ENCODE data around the gene OR52H1.

OR52H1 gene

DNA sequence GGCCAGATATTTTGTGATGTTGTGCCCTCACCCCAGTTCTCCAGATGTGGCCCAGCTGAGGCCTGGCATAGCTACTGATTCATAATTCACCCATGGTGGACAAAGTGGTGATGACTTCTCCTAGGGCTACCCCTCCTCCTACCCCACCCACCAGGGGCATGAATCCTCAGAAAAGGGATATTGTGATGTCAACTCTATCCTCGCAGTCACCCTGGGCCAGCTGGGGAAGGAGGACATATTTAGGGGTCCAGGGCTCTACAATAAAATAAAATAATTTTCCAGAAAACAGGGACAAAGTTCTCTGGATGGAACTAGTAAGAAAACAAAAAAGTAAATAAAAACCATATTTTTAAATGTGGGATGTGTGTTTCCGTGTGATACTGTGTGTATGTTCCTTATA is 31.7 kb downstream of the OR52H1 start, which contains the start of gene UBQLNL:
TSS of gene UBQLNL (minus strand) at position 101 of the 400 bp plus-strand sequence. CDS start 258 bp downstream, outside the sequence.
- no CpG with 5 or more reads among the region's 2 CpGs for WGBS (ENCODE audit: extremely low coverage, insufficient coverage, low lambda C conversion rate)
- H3K4me3 ChIP-seq (ENCODE audit: low read length), result no peak within 1 kb of the TSS
- H3K36me3 ChIP-seq (ENCODE audit: control insufficient read depth, insufficient read depth, low read length), result no peaks in the 10 kb centered on the region
- H3K27me3 ChIP-seq (ENCODE audit: insufficient read depth, low read length, poor library complexity), result no peaks in the 10 kb centered on the region
- no peak within 1 kb of the TSS for H3K18ac ChIP-seq (ENCODE audit: low read length)
- no peak within 1 kb of the TSS for H2BK15ac ChIP-seq (replicated peaks; ENCODE audit: low read depth)
- no peak within 1 kb of the TSS for H4K5ac ChIP-seq (ENCODE audit: low read length)
- H3K79me1 ChIP-seq (ENCODE audit: low read length), result no peaks in the 10 kb centered on the region
- no peak within 1 kb of the TSS for H3K4me2 ChIP-seq (ENCODE audit: low read length)
- no peak within 1 kb of the TSS for H3K23ac ChIP-seq (ENCODE audit: low read length)
- H3K27ac ChIP-seq (ENCODE audit: low read depth, low read length), result no peak within 1 kb of the TSS
- no peak within 1 kb of the TSS for H2AK5ac ChIP-seq (ENCODE audit: low read length)
- H2BK5ac ChIP-seq (ENCODE audit: low read length), result no peak within 1 kb of the TSS
- no peak within 1 kb of the TSS for H3K4ac ChIP-seq (ENCODE audit: low read depth, low read length)
- no peak within 1 kb of the TSS for H4K8ac ChIP-seq (ENCODE audit: low read depth, low read length)
- H3K4me1 ChIP-seq (ENCODE audit: control insufficient read depth, low read depth, low read length), result no peaks in the 10 kb centered on the region
- H3K9ac ChIP-seq (ENCODE audit: low read length), result no peak within 1 kb of the TSS
- no peaks in the 10 kb centered on the region for H3K79me2 ChIP-seq (ENCODE audit: control insufficient read depth, insufficient read depth, low read length)
- DNase-seq, result no peak
- H3K56ac ChIP-seq (ENCODE audit: low read length), result no peak within 1 kb of the TSS
- no peak within 1 kb of the TSS for H2BK120ac ChIP-seq (ENCODE audit: low read depth, low read length)

DNA sequence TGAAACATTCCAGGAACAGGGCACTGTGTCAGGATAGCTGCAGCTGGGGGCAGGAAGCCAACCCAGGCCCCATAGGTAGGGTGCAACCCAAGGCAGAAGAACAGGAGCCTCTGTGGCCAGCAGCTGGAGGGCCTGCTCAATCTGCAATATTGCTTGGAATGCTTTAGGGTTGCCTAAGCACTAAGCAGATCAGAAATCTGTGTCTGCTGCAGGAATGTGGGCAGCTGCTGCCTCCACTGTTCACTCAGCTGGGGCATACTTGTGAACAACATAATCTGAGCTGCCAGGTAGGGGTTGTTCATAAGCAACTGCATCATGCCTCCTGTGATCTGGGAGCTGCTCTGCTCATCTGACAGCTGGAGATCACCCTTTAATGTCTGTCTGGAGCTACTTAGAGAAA is 33.5 kb downstream of the OR52H1 start:
- H4K8ac ChIP-seq (ENCODE audit: low read depth, low read length), result no peak overlapping the region
- H3K36me3 ChIP-seq (ENCODE audit: control insufficient read depth, insufficient read depth, low read length), result no peaks in the 10 kb centered on the region
- DNase-seq, result no peak
- no peak overlapping the region for H3K18ac ChIP-seq (ENCODE audit: low read length)
- H2BK5ac ChIP-seq (ENCODE audit: low read length), result no peak overlapping the region
- H4K5ac ChIP-seq (ENCODE audit: low read length), result no peak overlapping the region
- no peaks in the 10 kb centered on the region for H3K4me1 ChIP-seq (ENCODE audit: control insufficient read depth, low read depth, low read length)
- no peaks in the 10 kb centered on the region for H3K27me3 ChIP-seq (ENCODE audit: insufficient read depth, low read length, poor library complexity)
- H3K23ac ChIP-seq (ENCODE audit: low read length), result no peak overlapping the region
- no peak overlapping the region for H2BK120ac ChIP-seq (ENCODE audit: low read depth, low read length)
- no peak overlapping the region for H3K4me3 ChIP-seq (ENCODE audit: low read length)
- no peaks in the 10 kb centered on the region for H3K79me1 ChIP-seq (ENCODE audit: low read length)
- no peak overlapping the region for H3K9ac ChIP-seq (ENCODE audit: low read length)
- no peak overlapping the region for H3K4me2 ChIP-seq (ENCODE audit: low read length)
- no peak overlapping the region for H3K56ac ChIP-seq (ENCODE audit: low read length)
- H3K27ac ChIP-seq (ENCODE audit: low read depth, low read length), result no peak overlapping the region
- H3K79me2 ChIP-seq (ENCODE audit: control insufficient read depth, insufficient read depth, low read length), result no peaks in the 10 kb centered on the region
- H3K4ac ChIP-seq (ENCODE audit: low read depth, low read length), result no peak overlapping the region
- no peak overlapping the region for H2AK5ac ChIP-seq (ENCODE audit: low read length)
- H2BK15ac ChIP-seq (replicated peaks; ENCODE audit: low read depth), result no peak overlapping the region

- Histone ChIP-seq H2BK5ac (ENCODE audit: low read length) (no peak within 1 kb of the TSS), H3K4ac (ENCODE audit: low read depth, low read length) (no peak within 1 kb of the TSS), H4K8ac (ENCODE audit: low read depth, low read length) (no peak within 1 kb of the TSS), H2BK15ac (replicated peaks; ENCODE audit: low read depth) (no peak within 1 kb of the TSS), H3K27me3 (ENCODE audit: insufficient read depth, low read length, poor library complexity) (no peaks in the 10 kb centered on the region), H2BK120ac (ENCODE audit: low read depth, low read length) (no peak within 1 kb of the TSS), H3K9ac (ENCODE audit: low read length) (no peak within 1 kb of the TSS), H3K18ac (ENCODE audit: low read length) (no peak within 1 kb of the TSS), H3K4me1 (ENCODE audit: control insufficient read depth, low read depth, low read length) (no peaks in the 10 kb centered on the region), H4K5ac (ENCODE audit: low read length) (no peak within 1 kb of the TSS), H3K23ac (ENCODE audit: low read length) (no peak within 1 kb of the TSS), H2AK5ac (ENCODE audit: low read length) (no peak within 1 kb of the TSS), H3K4me2 (ENCODE audit: low read length) (no peak within 1 kb of the TSS), H3K56ac (ENCODE audit: low read length) (no peak within 1 kb of the TSS), H3K27ac (ENCODE audit: low read depth, low read length) (no peak within 1 kb of the TSS), H3K79me1 (ENCODE audit: low read length) (no peaks in the 10 kb centered on the region), H3K79me2 (ENCODE audit: control insufficient read depth, insufficient read depth, low read length) (no peaks in the 10 kb centered on the region), H3K4me3 (ENCODE audit: low read length) (no peak within 1 kb of the TSS), H3K36me3 (ENCODE audit: control insufficient read depth, insufficient read depth, low read length) (no peaks in the 10 kb centered on the region)
- no CpG with 5 or more reads among the region's 4 CpGs for WGBS (ENCODE audit: extremely low coverage, insufficient coverage, low lambda C conversion rate)
- DNase-seq, result no peak
These were observed 38.5 kb downstream of the OR52H1 start, which contains the start of gene UBQLN3 for GRCh38 chr11:5509803-5510202. TSS of gene UBQLN3 (minus strand) at chr11:5509957. CDS start at chr11:5509558, 399 bp downstream.

- Histone ChIP-seq H2AK5ac (ENCODE audit: low read length) (no peak overlapping the region), H3K4me1 (ENCODE audit: control insufficient read depth, low read depth, low read length) (no peaks in the 10 kb centered on the region), H2BK5ac (ENCODE audit: low read length) (no peak overlapping the region), H3K4me2 (ENCODE audit: low read length) (no peak overlapping the region), H3K56ac (ENCODE audit: low read length) (no peak overlapping the region), H4K8ac (ENCODE audit: low read depth, low read length) (no peak overlapping the region), H3K18ac (ENCODE audit: low read length) (no peak overlapping the region), H2BK120ac (ENCODE audit: low read depth, low read length) (no peak overlapping the region), H3K4ac (ENCODE audit: low read depth, low read length) (no peak overlapping the region), H4K5ac (ENCODE audit: low read length) (no peak overlapping the region), H3K9ac (ENCODE audit: low read length) (no peak overlapping the region), H3K79me2 (ENCODE audit: control insufficient read depth, insufficient read depth, low read length) (no peaks in the 10 kb centered on the region), H3K23ac (ENCODE audit: low read length) (no peak overlapping the region), H3K36me3 (ENCODE audit: control insufficient read depth, insufficient read depth, low read length) (no peaks in the 10 kb centered on the region), H2BK15ac (replicated peaks; ENCODE audit: low read depth) (no peak overlapping the region), H3K4me3 (ENCODE audit: low read length) (no peak overlapping the region), H3K79me1 (ENCODE audit: low read length) (no peaks in the 10 kb centered on the region), H3K27me3 (ENCODE audit: insufficient read depth, low read length, poor library complexity) (no peaks in the 10 kb centered on the region), H3K27ac (ENCODE audit: low read depth, low read length) (no peak overlapping the region)
- WGBS (ENCODE audit: extremely low coverage, insufficient coverage, low lambda C conversion rate), result no CpG with 5 or more reads among the region's 8 CpGs
- DNase-seq, result no peak
These were observed 39.7 kb downstream of the OR52H1 start for GRCh38 chr11:5508605-5509004.

DNA sequence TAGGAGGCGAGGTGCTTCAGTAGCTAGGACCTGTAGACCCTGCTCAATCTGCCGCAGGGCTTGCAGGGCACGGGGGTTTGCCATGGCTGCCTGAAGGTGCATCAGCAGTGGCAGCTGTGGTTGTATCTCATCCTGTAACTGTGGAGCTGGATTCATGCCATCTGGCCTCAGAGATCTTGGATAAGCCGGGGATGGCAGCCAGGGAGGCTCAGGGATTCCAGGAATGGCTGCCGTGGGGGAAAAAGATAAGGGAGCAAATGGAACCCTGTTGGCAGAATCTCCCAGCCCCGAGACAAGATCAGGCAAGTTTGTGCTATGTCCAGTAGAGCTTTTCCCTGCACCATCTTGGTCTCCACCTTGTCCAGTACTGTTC is 40.4 kb downstream of the OR52H1 start:
- WGBS (ENCODE audit: extremely low coverage, insufficient coverage, low lambda C conversion rate), result no CpG with 5 or more reads among the region's 6 CpGs
- Histone ChIP-seq H3K79me2 (ENCODE audit: control insufficient read depth, insufficient read depth, low read length) (no peaks in the 10 kb centered on the region), H4K8ac (ENCODE audit: low read depth, low read length) (no peak overlapping the region), H3K4me1 (ENCODE audit: control insufficient read depth, low read depth, low read length) (no peaks in the 10 kb centered on the region), H2BK5ac (ENCODE audit: low read length) (no peak overlapping the region), H3K79me1 (ENCODE audit: low read length) (no peaks in the 10 kb centered on the region), H3K4ac (ENCODE audit: low read depth, low read length) (no peak overlapping the region), H3K27me3 (ENCODE audit: insufficient read depth, low read length, poor library complexity) (no peaks in the 10 kb centered on the region), H2BK15ac (replicated peaks; ENCODE audit: low read depth) (no peak overlapping the region), H2AK5ac (ENCODE audit: low read length) (no peak overlapping the region), H3K18ac (ENCODE audit: low read length) (no peak overlapping the region), H3K36me3 (ENCODE audit: control insufficient read depth, insufficient read depth, low read length) (no peaks in the 10 kb centered on the region), H3K56ac (ENCODE audit: low read length) (no peak overlapping the region), H3K23ac (ENCODE audit: low read length) (no peak overlapping the region), H3K9ac (ENCODE audit: low read length) (no peak overlapping the region), H2BK120ac (ENCODE audit: low read depth, low read length) (no peak overlapping the region), H3K4me2 (ENCODE audit: low read length) (no peak overlapping the region), H3K27ac (ENCODE audit: low read depth, low read length) (no peak overlapping the region), H4K5ac (ENCODE audit: low read length) (no peak overlapping the region), H3K4me3 (ENCODE audit: low read length) (no peak overlapping the region)
- DNase-seq, result no peak

DNA sequence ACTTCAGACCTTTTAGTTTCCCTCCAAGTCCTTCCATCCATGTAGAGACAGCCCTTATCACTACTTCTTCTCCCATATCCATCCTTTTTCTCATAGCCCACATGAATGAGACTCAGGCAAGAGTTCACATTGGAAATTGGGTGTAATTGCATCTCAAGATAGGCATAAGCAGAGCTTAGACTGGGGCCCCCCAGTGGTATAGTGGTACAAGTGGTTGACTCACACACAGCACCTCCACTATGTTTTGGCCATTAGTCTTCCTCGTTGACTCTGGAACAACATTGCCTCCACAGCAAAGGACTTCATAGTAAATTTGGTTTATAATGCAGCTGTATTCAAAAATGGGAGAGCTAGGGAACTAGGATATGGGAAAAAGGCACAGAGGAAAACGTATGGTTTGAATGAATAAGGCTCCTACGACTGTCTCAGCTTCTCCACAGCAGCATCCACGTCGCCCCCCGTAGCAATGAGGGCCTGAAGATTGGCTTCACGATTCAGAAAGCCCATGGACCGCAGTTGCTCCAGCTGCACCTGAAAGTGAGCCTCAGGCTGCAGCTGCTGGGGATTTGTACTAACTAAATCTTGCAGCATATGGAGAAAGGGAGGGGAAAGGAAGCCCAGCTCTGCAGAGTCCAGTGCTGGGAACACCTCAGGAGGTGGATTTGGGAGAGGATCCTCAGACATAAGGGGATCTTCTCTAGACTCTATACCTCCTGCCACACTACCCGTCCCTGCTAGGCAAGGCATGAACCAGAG is 41.0 kb downstream of the OR52H1 start:
- Histone ChIP-seq H2AK5ac (ENCODE audit: low read length) (no peak overlapping the region), H4K5ac (ENCODE audit: low read length) (no peak overlapping the region), H2BK5ac (ENCODE audit: low read length) (no peak overlapping the region), H3K36me3 (ENCODE audit: control insufficient read depth, insufficient read depth, low read length) (no peaks in the 10 kb centered on the region), H3K4me3 (ENCODE audit: low read length) (no peak overlapping the region), H4K8ac (ENCODE audit: low read depth, low read length) (no peak overlapping the region), H3K9ac (ENCODE audit: low read length) (no peak overlapping the region), H3K56ac (ENCODE audit: low read length) (no peak overlapping the region), H3K27me3 (ENCODE audit: insufficient read depth, low read length, poor library complexity) (no peaks in the 10 kb centered on the region), H3K4me2 (ENCODE audit: low read length) (no peak overlapping the region), H3K4me1 (ENCODE audit: control insufficient read depth, low read depth, low read length) (no peaks in the 10 kb centered on the region), H3K79me1 (ENCODE audit: low read length) (no peaks in the 10 kb centered on the region), H3K23ac (ENCODE audit: low read length) (no peak overlapping the region), H2BK15ac (replicated peaks; ENCODE audit: low read depth) (no peak overlapping the region), H3K79me2 (ENCODE audit: control insufficient read depth, insufficient read depth, low read length) (no peaks in the 10 kb centered on the region), H3K27ac (ENCODE audit: low read depth, low read length) (no peak overlapping the region), H3K4ac (ENCODE audit: low read depth, low read length) (no peak overlapping the region), H3K18ac (ENCODE audit: low read length) (no peak overlapping the region), H2BK120ac (ENCODE audit: low read depth, low read length) (no peak overlapping the region)
- peak; percentile 6 for DNase-seq
- WGBS (ENCODE audit: extremely low coverage, insufficient coverage, low lambda C conversion rate), result no CpG with 5 or more reads among the region's 9 CpGs

Data from mesendoderm (in vitro differentiated cells).